ENCODE measurements around the gene YTHDF1.

The YTHDF1 gene

DNA sequence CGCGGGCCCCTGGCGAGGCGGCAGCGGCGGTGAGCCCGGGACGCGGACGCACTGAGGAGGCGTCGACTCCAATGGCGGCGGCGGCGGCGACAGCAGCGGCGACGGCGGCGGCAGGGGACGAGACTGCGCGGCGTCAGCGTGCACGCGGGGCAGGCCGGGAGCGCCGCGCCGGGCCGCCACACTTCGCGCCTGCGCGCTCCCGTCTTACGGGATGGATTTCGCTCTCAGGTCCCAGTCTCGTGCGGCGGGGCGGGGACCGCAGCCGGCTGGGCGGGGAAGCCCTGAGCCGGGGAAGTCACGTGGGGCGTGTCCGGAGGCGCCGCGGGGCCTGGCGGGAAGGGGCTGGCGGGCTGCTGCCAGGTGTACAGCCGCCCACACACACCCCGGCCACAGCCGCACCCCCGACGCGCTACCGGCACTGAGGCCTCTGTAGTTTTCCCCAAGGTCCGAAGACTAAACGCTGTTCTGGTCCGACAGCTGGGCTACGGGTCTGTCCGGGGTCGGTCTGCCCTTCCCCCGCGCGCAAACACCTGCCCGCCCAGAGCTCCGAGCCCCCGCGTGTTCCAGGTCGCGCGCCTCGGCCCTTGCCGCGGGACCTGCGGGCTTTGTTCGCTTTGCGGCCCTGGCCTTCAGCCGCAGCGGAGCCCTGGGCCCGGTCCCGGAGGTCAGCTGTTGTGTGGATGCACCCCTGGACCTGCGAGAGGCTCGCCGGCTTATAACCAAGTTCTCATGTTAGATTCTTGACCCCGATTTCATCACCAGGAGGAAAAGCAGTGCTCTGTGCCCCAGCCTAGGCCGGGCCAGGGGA, at the start of gene YTHDF1:
Gene YTHDF1, minus strand, starts transcription at position 91 of the 808 bp plus-strand sequence. CDS start 239 bp downstream, outside the sequence.
- peak; percentile 51 to 97 (median 90) for DNase-seq

GRCh38 chr20:63264519-63264918, 48.6 kb upstream of the YTHDF1 start:
- DNase-seq: peak in 3 of 14 donors; percentile 8 to 22 (median 15)

- no peak for DNase-seq
Observed at GRCh38 chr20:63264000-63264399, 48.1 kb upstream of the YTHDF1 start.

DNA sequence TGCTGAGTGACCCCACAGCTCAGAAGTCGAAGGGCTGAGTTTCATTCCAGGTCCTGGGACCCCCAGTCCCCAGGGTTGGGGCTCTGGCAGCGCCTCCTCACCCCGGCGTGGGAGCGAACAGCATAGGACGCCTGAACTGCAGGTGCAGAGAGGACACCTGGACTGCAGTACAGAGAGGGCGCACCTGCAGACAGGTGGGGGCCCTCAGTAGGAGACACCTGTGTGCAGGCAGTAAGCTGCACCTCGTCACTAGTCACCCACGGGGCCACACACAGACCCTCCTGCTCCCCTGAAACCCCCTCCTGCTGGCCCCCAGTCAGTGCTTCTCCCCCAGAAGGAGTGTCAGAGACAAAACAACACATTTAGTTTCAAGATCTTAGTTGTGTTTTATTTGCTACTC, 46.9 kb upstream of the YTHDF1 start:
- no peak for DNase-seq

- no peak for DNase-seq
Observed at GRCh38 chr20:63261795-63262528, 46.0 kb upstream of the YTHDF1 start.

GRCh38 chr20:63261060-63261794, 45.3 kb upstream of the YTHDF1 start:
- DNase-seq: peak in 2 of 14 donors; percentile 13 to 23

DNA sequence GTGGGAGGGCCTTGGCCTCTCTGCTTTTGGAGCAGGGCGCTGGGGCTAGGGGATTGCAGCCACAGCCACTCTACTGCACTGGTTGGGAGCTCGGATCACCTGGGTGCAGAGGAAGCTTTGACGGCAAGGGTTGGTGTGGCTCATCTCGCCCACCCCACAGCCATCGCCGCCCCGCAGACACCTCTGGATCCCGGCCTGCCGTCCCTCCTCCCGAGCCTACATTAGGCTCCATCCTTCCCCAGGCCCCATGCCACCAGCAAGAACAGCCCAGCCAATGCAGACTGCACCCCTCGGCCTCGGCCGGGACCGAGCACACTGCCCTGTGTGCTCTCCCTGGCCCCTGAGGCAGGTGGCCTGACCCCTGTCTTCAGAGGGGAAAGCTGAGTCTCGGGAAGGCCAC, 44.6 kb upstream of the YTHDF1 start:
- DNase-seq: no peak

- DNase-seq: no peak
Observed at GRCh38 chr20:63259734-63260460, 44.0 kb upstream of the YTHDF1 start.

DNA sequence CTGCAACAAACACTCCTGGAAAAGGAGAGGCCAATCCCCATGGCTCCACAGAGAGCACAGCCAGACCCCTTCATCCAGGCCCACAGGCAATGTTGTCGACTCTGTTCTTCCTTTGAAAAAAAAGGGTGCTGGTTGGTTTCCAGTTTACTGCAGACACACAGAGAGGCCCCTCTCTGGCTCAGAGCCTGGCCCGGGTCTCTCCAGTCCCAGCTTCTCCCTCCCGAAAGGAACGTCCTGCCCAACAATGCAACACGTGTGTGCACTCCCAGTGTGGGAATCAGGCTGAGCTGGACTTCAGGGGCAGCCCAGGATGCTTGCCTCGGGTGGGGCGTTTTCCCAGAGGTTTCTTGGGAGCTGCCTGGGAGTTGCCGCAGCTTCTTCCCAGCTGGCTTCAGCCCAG, 42.9 kb upstream of the YTHDF1 start:
- DNase-seq: no peak

DNA sequence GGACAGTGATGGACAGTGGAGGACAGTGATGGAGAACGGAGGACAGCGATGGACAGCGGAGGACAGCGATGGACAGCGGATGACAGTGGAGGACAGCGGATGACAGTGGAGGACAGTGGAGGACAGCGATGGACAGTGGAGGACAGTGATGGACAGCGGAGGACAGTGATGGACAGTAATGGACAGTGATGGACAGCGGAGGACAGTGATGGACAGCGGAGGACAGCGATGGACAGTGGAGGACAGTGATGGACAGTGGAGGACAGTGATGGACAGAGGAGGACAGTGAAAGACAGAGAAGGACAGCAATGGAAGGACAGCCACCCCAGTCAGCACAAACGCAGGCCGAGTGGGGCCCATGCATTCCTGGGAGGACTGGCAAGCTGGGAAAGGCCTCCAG, 41.7 kb upstream of the YTHDF1 start:
- DNase-seq: no peak

DNA sequence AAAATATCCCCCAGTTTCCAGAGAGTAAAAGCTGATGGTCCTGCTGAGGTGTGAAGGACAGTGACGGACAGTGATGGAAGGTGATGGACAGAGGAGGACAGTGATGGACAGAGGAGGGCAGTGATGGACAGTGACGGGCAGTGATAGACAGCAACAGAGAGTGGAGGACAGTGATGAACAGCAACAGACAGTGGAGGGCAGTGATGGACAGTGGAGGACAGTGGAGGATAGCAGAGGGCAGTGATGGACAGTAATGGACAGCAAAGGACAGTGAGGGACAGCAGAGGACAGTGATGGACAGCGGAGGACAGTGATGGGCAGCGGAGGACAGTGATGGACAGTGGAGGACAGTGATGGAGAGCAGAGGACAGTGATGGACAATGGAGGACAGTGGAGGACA, 41.0 kb upstream of the YTHDF1 start:
- DNase-seq: no peak

DNA sequence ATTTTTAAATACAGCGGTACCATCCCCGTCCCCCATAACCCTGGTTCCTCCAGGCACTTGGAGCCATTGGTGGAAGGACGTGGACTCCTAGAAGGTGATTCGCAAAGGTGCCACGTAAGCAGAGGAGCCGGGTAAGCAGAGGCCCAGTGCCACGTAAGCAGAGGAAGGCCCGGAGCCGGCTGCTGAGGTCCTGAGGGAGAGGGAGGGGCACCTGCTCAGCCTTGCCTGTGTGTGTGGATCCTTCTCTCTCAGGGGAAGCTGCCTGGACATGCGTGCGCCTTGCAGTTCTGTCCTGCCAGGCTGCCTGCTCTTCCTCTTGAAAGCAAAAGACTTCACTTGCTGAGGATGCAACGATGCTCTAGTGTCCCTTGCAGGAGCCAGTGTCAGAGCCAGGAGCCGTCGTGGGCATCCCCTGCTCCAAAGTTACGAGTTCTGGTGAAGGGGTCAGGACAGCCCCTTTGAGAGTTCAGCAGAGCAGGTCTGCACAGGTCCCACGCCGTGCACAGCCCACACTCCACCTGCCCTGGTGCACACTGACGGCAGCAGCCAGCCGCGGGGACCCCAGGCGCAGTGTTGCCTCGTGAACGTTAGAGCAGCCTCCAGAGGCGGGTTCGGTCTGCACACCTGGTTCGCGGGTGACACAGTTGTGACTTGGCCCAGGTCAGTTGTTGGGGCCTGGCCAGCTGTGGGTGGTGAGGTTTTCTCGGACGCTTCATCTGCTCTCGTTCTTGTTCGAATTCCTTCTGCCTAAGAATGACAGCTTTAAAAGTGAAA, 40.2 kb upstream of the YTHDF1 start:
- DNase-seq: no peak

GRCh38 chr20:63254606-63255384, 38.9 kb upstream of the YTHDF1 start:
- DNase-seq: no peak

GRCh38 chr20:63254232-63254605, 38.3 kb upstream of the YTHDF1 start, which contains the start of gene NKAIN4:
NKAIN4 (minus strand) TSS chr20:63254463; CDS start chr20:63254450, 13 bp downstream.
- no peak for DNase-seq

DNA sequence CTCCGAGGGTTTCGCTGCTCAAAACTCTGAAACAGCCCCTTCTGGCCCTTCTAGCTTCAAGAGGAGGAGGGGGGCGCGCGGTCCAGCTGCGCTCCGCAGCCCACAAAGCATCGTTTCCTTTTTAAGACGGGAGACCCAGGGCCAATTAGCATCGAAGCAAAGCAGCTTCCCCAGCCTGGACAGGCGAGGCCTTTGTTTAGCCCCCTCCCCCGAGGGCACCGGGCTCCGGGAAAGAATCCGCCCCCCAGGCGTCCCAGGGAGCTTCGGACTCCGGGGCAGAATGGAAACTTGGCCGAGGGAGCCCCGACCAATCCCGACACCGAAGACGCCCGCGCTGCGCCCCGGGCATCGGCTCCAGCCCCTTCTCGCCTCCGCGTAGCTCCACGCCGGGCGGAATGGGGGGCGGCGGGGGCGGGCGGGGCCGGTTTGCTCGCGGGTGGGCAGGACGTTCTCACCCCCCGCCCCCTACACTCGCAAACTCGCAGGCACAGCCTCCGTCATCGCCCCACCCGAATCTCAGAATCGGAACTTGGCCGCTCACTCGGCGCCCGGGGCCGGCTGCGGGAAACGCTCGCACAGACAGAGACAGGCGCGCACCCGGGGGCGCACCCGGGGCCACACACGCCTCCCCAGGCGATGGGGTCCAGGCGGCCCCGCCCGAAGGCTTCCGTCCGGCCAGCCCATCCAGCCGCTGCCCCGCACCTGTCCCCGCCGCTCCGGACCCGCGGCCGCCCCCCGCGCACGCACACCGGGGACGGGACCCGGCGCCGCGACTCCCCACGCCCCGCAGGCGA, 37.7 kb upstream of the YTHDF1 start:
- DNase-seq: peak in 6 of 14 donors; percentile 13 to 57 (median 18)

DNA sequence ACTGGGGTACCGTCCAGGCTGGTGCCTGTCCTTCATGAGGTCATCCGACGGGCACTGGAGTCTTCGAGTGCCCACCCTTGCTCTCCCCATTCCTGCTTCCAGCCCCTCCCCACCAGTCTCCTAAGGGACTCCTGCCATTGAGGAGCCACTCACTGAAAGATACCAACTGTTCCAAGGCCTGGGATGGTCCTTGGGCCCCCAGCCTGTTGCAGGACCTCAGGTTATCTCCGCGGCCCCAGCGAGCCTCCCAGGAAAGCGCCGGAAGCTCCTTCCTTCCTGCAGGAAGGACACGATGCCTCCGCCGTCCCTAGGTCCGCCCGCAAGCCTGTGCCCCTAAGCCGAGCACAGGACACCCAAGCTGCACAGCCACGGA, 37.1 kb upstream of the YTHDF1 start:
- no peak for DNase-seq

DNA sequence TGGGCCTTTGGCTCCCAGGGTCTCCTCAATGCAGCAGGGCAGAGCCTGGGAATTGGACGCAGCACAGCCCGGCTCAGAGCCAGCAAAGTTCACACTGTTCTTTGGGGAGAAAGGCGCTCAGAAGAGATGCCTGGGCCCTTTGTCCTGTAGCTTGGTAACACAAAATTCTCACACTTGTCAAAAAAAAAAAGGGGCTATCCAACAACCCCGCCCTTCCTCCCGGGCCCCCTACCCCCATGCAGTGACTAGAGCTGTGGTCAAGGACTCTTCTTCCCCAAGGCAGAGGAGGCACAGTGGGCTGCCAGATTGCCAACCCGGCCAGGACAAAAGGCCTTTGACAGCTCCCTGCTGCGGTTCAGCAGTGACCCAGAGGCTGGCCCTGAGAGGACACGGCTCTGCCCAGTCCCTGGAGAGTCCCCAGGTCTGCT, 36.4 kb upstream of the YTHDF1 start:
- DNase-seq: peak in 10 of 14 donors; percentile 31 to 78 (median 54)

DNA sequence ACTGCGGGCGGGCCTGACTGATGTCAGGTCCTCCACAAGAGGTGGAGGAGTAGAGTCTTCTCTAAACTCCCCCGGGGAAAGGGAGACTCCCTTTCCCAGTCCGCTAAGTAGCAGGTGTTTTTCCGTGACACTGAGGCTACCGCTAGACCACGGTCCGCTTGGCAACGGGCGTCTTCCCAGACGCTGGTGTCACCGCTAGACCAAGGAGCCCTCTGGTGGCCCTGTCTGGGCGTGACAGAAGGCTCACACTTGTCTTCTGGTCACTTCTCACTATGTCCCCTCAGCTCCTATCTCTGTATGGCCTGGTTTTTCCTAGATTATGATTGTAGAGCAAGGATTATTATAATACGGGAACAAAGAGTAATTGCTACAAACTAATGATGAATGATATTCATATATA, 35.4 kb upstream of the YTHDF1 start:
- DNase-seq: peak in 2 of 14 donors; percentile 24 to 43

- no peak for DNase-seq
Observed at GRCh38 chr20:63249891-63250290, 34.0 kb upstream of the YTHDF1 start.
